GM10266 (cell line): ENCODE results near the gene DENND2A.
"Not testable (repeated sequence)": the region's sequence is repeated elsewhere in the genome, so short reads cannot be mapped to it uniquely, and the experiment has no call there.

Source experiments
- DNase-seq: peaks from one replicate; pipeline ENCODE4 v3.0.0; 2012; ENCODE audit errors: extremely low spot score
- CTCF ChIP-seq: IDR thresholded peaks from 2 replicates; pipeline ENCODE4 v1.5.1; 2012; ENCODE audit warnings: mild to moderate bottlenecking, low read depth; ENCODE audit not compliant: control insufficient read depth, insufficient read depth; ENCODE audit errors: missing control alignments

Gene DENND2A

GRCh38 chr7:140631021-140631420 lies 9.6 kb downstream of the DENND2A start:
- no peak for TF ChIP-seq CTCF
- DNase-seq = no peak

- no peak for TF ChIP-seq CTCF
- DNase-seq = no peak
Measured at GRCh38 chr7:140625908-140626868, 14.4 kb downstream of the DENND2A start.

- DNase-seq = not testable (repeated sequence)
Measured at GRCh38 chr7:140625192-140625558, 15.4 kb downstream of the DENND2A start.

- no peak for TF ChIP-seq CTCF
- DNase-seq = no peak
Measured at GRCh38 chr7:140624392-140625191, 16.0 kb downstream of the DENND2A start.

GRCh38 chr7:140623980-140624379 lies 16.6 kb downstream of the DENND2A start:
- no peak for TF ChIP-seq CTCF
- DNase-seq = no peak

GRCh38 chr7:140621401-140622021 lies 19.1 kb downstream of the DENND2A start:
- TF ChIP-seq CTCF = no peak
- no peak for DNase-seq

DNA sequence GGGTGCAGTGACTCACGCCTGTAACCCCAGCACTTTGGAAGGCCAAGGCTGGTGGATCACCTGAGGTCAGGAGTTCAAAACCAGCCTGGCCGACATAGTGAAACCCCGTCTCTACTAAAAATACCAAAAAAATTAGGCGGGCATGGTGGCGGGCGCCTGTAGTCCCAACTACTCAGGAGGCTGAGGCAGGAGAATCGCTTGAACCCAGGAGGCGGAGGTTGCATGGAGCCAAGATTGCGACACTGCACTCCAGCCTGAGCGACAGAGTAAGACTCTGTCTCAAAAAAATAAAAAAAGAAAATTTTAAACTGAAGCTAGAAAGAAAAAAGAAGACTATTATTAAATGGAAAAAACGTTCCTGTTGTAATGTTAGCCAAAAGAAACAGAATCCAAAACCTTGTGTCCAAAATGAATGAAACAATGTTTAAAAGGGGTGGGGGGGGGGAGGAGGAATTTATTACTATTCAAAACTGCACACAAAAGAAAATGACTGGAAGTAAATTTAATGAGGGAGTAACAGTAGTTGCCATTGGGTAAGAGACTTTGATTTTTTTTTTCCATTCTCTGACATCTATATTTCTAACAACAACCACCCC lies 20.6 kb downstream of the DENND2A start:
- DNase-seq = not testable (repeated sequence)
